Measurements from ENCODE around the gene RAD9A.

- TF ChIP-seq CTCF (conservative IDR thresholded peaks at IDR 0.05; ENCODE audit: low read depth in 2 of 2): no peak
- TF ChIP-seq CREB1 (CRISPR knock-in tag; IDR thresholded peaks at IDR 0.05; ENCODE audit: low read depth): no peak
Measured at GRCh38 chr11:67415501-67416304, 23.9 kb downstream of the RAD9A start, which contains the start of gene CARNS1.

Data from GM23338 (cell line).